OCI-LY3 (cell line): ENCODE results near the gene TMEM59.

ENCODE experiments used
- H2AFZ ChIP-seq: fragments of 200-600, 300-600 bp; shearing (Covaris generic); 2 replicates; pipeline ENCODE4 v1.6.0; 2014; ENCODE audit warnings: antibody characterized with exemption, low read depth, low read length
- H3K27ac ChIP-seq: fragments of 200-600, 300-600 bp; sonication (generic); 2 replicates; pipeline ENCODE4 v1.5.1; 2014; ENCODE audit warnings: mild to moderate bottlenecking, low read length, moderate library complexity, mixed read lengths
- H3K27me3 ChIP-seq: fragments of 200-600, 300-600 bp; sonication (generic); 2 replicates; pipeline ENCODE4 v1.6.1; 2014; ENCODE audit warnings: low read depth, low read length, mixed read lengths
- H3K36me3 ChIP-seq: fragments of 200-600, 300-600 bp; sonication (generic); replicated peaks from 2 replicates; pipeline ENCODE3; 2014; ENCODE audit warnings: low read depth, low read length, mixed read lengths
- H3K4me1 ChIP-seq: fragments of 300-600, 200-600 bp; sonication (generic); 2 replicates; pipeline ENCODE4 v1.6.1; 2014; ENCODE audit warnings: low read length, mixed read lengths
- H3K4me2 ChIP-seq: fragments of 200-600, 300-600 bp; sonication (generic); 2 replicates; pipeline ENCODE4 v1.6.1; 2014; ENCODE audit warnings: low read length, mixed read lengths
- H3K4me3 ChIP-seq: fragments of 300-600, 200-600 bp; sonication (generic); 2 replicates; pipeline ENCODE4 v1.5.1; 2014; ENCODE audit warnings: antibody characterized with exemption, mild to moderate bottlenecking, low read length, moderate library complexity
- H3K79me2 ChIP-seq: fragments of 300-600, 200-600 bp; shearing (Covaris generic); 2 replicates; pipeline ENCODE4 v1.6.1; 2014; ENCODE audit warnings: mild to moderate bottlenecking, low read length, mixed read lengths
- H3K9ac ChIP-seq: fragments of 300-600, 200-600 bp; shearing (Covaris generic); 2 replicates; pipeline ENCODE4 v1.6.0; 2014; ENCODE audit warnings: mild to moderate bottlenecking, low read length, moderate library complexity
- H3K9me3 ChIP-seq: fragments of 200-600, 300-600 bp; shearing (Covaris generic); 2 replicates; pipeline ENCODE4 v1.6.1; 2014; ENCODE audit warnings: low read length, mixed read lengths; ENCODE audit not compliant: insufficient read depth
- H4K20me1 ChIP-seq: fragments of 200-600, 300-600 bp; sonication (generic); 2 replicates; pipeline ENCODE4 v1.6.1; 2016; ENCODE audit warnings: low read length, mixed read lengths; ENCODE audit not compliant: insufficient read depth
- EZH2phosphoT487 ChIP-seq: fragments of 200-600 bp; shearing (Covaris generic); IDR thresholded peaks from 2 replicates; pipeline ENCODE4 v1.6.1; 2018; ENCODE audit warnings: antibody characterized with exemption, mixed run types, low read depth
- TF ChIP-seq, protein P1 (sequence below): fragments of 200-600, 300-600 bp; sonication (generic); IDR thresholded peaks from 2 replicates; pipeline ENCODE4 v1.5.1; 2014; ENCODE audit warnings: antibody characterized with exemption, low read length, low read depth

Gene TMEM59

DNA sequence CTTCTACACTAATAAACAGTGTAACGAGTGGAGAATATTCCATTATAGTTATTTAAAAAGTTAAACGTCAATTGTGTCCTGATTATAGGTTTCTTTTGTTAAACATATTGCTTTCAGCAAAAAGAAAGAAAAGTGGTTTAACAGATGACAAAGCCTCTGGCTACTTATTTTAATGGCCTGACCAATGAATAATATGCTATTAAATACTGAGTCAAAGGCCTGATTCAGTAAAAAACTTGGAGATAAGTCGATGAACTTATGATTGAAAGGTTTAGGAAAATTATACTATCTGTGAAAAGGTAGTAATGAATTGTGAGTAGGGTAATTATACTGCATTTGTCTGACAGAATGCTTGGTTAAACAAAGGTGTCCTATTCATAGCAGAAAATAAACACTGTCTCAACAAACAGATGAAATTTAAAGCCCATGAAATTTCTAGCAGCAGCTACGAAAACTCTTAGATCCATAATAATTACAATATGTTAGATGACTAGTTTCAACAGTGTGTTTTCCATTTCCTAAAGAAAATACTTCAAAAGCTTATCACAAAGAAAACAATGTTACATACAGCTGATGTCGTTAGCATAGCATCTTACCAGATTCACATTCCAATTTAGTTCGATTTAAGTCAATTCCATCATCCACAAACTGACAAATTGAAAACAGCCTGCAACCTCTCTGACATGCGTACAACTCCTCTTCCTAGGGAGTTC, 6.2 kb downstream of the TMEM59 start:
- H3K9me3 ChIP-seq, result no peaks in the 10 kb centered on the region
- peaks cover 28% of the 10 kb centered on the region for H3K79me2 ChIP-seq
- TF ChIP-seq, protein P1, sequence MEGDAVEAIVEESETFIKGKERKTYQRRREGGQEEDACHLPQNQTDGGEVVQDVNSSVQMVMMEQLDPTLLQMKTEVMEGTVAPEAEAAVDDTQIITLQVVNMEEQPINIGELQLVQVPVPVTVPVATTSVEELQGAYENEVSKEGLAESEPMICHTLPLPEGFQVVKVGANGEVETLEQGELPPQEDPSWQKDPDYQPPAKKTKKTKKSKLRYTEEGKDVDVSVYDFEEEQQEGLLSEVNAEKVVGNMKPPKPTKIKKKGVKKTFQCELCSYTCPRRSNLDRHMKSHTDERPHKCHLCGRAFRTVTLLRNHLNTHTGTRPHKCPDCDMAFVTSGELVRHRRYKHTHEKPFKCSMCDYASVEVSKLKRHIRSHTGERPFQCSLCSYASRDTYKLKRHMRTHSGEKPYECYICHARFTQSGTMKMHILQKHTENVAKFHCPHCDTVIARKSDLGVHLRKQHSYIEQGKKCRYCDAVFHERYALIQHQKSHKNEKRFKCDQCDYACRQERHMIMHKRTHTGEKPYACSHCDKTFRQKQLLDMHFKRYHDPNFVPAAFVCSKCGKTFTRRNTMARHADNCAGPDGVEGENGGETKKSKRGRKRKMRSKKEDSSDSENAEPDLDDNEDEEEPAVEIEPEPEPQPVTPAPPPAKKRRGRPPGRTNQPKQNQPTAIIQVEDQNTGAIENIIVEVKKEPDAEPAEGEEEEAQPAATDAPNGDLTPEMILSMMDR, result no peak
- TF ChIP-seq EZH2phosphoT487, result no peak
- peaks cover 18% of the 10 kb centered on the region; the same call in 1 of the 2 replicates for H4K20me1 ChIP-seq
- no peaks in the 10 kb centered on the region for H3K36me3 ChIP-seq
- H3K27me3 ChIP-seq, result no peaks in the 10 kb centered on the region
- peak overlapping the region; percentile 16 for H3K4me2 ChIP-seq
- H3K9ac ChIP-seq, result no peak overlapping the region
- H2AFZ ChIP-seq, result no peak overlapping the region
- H3K4me3 ChIP-seq, result no peak overlapping the region
- peaks cover 16% of the 10 kb centered on the region for H3K4me1 ChIP-seq
- H3K27ac ChIP-seq, result no peak overlapping the region

DNA sequence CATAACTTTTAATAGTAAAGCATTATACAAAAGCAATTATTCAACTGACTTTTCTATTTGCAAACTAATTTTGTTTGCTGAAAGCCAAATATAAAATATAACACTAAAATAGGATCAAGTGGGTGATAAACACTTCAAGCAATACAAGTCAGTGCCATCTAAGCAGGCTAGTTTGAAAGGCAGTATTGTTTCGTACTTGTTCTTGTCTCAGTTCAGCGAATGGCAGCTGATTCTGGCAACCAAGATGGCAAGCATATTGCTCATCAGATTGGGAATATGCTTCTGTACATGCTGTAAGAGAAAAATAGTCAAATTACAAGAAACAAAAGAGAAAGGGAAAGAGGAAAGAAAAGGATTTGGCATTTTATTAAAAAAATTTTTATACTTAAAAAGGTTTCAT, 7.5 kb downstream of the TMEM59 start:
- no peak for TF ChIP-seq EZH2phosphoT487
- TF ChIP-seq, protein P1, result no peak
- Histone ChIP-seq H3K9me3 (no peaks in the 10 kb centered on the region), H3K4me2 (no peak overlapping the region), H3K79me2 (peaks cover 14% of the 10 kb centered on the region), H3K27me3 (no peaks in the 10 kb centered on the region), H3K4me3 (no peak overlapping the region), H4K20me1 (peaks cover 15% of the 10 kb centered on the region; the same call in 1 of the 2 replicates), H3K4me1 (peaks cover 10% of the 10 kb centered on the region), H2AFZ (no peak overlapping the region), H3K9ac (no peak overlapping the region), H3K36me3 (peaks cover 5% of the 10 kb centered on the region), H3K27ac (no peak overlapping the region)

DNA sequence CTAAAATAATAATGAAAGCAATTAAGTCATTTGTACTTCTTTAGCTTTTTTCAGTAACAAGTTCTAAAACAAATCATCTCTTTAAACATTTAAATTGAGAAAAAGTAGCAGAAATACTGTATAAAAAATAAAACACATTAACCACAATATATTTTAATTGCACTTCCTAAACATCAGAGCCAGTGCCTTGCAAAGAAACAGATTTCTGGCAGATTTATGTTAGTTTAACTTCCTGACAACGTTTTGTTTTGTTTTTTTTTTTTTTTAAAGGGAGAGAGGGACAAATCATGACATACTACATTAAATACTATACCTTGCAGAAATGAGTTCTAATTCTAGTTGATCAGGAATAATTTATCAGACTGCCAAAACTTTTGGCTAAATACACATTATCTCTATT, 11.2 kb downstream of the TMEM59 start:
- H3K4me3 ChIP-seq, result no peak overlapping the region
- H3K4me2 ChIP-seq, result no peak overlapping the region
- H3K9me3 ChIP-seq, result no peaks in the 10 kb centered on the region
- 0 out of 2 replicates have a peak, but pooled peaks cover 2% of the 10 kb centered on the region for H4K20me1 ChIP-seq
- peaks cover 7% of the 10 kb centered on the region for H3K36me3 ChIP-seq
- no peak overlapping the region for H3K27ac ChIP-seq
- no peak overlapping the region for H3K9ac ChIP-seq
- no peak overlapping the region for H2AFZ ChIP-seq
- no peaks in the 10 kb centered on the region for H3K4me1 ChIP-seq
- H3K27me3 ChIP-seq, result no peaks in the 10 kb centered on the region
- H3K79me2 ChIP-seq, result no peaks in the 10 kb centered on the region; the same call in 1 of the 2 replicates
- TF ChIP-seq EZH2phosphoT487, result no peak
- TF ChIP-seq, protein P1, result no peak

DNA sequence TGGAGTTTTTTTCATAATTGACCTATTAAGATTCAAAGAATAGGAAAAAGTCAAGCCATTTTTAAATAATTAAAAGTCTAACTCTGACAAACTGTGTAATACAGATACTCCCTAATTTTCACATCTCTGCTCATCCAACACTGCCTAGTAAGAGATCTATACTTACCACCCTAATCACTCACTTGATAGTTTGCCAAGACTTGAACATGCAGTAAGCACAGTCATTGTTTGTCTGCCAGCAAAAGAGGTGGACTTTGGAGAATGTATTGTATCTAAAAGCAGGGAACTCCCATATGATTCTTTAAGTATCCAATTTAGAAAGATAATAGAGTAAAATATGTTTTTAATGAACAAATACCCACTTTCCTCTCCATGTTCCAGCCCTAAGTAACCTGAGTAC, 15.5 kb downstream of the TMEM59 start:
- H3K79me2 ChIP-seq, result no peaks in the 10 kb centered on the region
- H2AFZ ChIP-seq, result no peak overlapping the region
- H3K27ac ChIP-seq, result no peak overlapping the region
- no peak overlapping the region for H3K9ac ChIP-seq
- no peaks in the 10 kb centered on the region for H3K9me3 ChIP-seq
- H3K4me2 ChIP-seq, result no peak overlapping the region
- TF ChIP-seq EZH2phosphoT487, result no peak
- TF ChIP-seq, protein P1, result no peak
- H3K4me1 ChIP-seq, result no peaks in the 10 kb centered on the region
- H3K36me3 ChIP-seq, result peaks cover 7% of the 10 kb centered on the region
- no peaks in the 10 kb centered on the region for H3K27me3 ChIP-seq
- no peak overlapping the region for H3K4me3 ChIP-seq
- no peaks in the 10 kb centered on the region for H4K20me1 ChIP-seq
